Endodermal cell (in vitro differentiated cells): ENCODE measurements around the gene PECR. TPM values are rescaled to one million over a fixed set of nuclear protein-coding genes. Genes with fewer than 3 reads are reported as not detected.

Source experiments
- total RNA-seq, 2 donors: library from RNA; stranded (reverse); fragmentation: NEBNext Ultra II Directional in 1 of 2; extraction: Animal tissue kit (Norgen Biotek cat#: 25700) in 1 of 2; gene quantifications; 2 replicates in 1 of 2; 3 replicates in 1 of 2; pipeline ENCODE4 v1.2.1, GENCODE V29; 2021

The PECR gene
- total RNA-seq, 2 donors from 2014 or later = 12.5 to 17.0 TPM

Other genes with a start within 250 kb of the PECR start
- 10 to 100 TPM; 13.0 to 17.8 TPM for gene MREG, start 68.3 kb downstream of the PECR start, total RNA-seq
- 1 to 10 TPM; 1.1 to 3.8 TPM for gene TMEM169, start 110 bp upstream of the PECR start, total RNA-seq
- 100 to 1,000 TPM; 492 to 493 TPM for gene XRCC5, start 27.5 kb upstream of the PECR start, total RNA-seq